Fibroblast of lung (primary cell): Measurements from ENCODE around the gene MROH7.

Experiments
- EZH2 ChIP-seq: IDR thresholded peaks from 2 replicates; pipeline ENCODE4 v1.5.1; 2012; ENCODE audit warnings: low read length, control low read depth, mild to moderate bottlenecking; ENCODE audit errors: missing control alignments
- TF ChIP-seq, protein P1 (sequence below), 2 donors: IDR thresholded peaks in 1 of 2; conservative IDR thresholded peaks in 1 of 2; 1 replicate in 1 of 2; 2 replicates in 1 of 2; pipeline ENCODE4 v1.5.1; 2011 to 2012; ENCODE audit warnings: low read length in 2 of 2, control low read depth in 1 of 2, inconsistent platforms in 1 of 2, low read depth in 1 of 2, mild to moderate bottlenecking in 1 of 2

DNA sequence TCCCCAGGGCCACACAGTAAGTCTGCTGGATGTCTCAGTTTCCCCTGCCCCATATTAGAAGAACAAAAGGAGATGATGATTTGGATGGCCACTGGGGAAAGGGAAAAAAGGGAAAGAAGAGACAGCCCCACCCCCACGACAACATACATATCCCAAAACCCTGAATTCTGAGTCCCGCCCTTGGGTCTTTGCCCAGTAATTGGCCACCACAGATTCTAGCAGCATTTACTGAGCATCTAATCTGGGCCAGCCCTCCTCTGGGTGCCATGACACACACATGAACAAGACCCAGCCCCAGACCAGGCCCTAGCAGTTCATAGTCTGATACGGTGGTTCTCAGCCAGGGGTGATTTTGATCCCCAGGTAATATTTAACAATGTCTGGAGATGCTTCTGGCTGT lies 68.8 kb downstream of the MROH7 start:
- no peak for TF ChIP-seq EZH2
- TF ChIP-seq, protein P1, sequence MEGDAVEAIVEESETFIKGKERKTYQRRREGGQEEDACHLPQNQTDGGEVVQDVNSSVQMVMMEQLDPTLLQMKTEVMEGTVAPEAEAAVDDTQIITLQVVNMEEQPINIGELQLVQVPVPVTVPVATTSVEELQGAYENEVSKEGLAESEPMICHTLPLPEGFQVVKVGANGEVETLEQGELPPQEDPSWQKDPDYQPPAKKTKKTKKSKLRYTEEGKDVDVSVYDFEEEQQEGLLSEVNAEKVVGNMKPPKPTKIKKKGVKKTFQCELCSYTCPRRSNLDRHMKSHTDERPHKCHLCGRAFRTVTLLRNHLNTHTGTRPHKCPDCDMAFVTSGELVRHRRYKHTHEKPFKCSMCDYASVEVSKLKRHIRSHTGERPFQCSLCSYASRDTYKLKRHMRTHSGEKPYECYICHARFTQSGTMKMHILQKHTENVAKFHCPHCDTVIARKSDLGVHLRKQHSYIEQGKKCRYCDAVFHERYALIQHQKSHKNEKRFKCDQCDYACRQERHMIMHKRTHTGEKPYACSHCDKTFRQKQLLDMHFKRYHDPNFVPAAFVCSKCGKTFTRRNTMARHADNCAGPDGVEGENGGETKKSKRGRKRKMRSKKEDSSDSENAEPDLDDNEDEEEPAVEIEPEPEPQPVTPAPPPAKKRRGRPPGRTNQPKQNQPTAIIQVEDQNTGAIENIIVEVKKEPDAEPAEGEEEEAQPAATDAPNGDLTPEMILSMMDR (conservative IDR thresholded peaks at IDR 0.05 in 1 of 2, IDR thresholded peaks at IDR 0.05 in 1 of 2; ENCODE audit: low read depth in 1 of 2, low read length in 2 of 2) = no peak
